ENCODE results near the gene CHEK2. TPM values are rescaled to one million over a fixed set of nuclear protein-coding genes. Genes with fewer than 3 reads are reported as not detected.
"Not testable (repeated sequence)": the region's sequence is repeated elsewhere in the genome, so short reads cannot be mapped to it uniquely, and the experiment has no call there.

CHEK2 gene
- polyA plus RNA-seq (2012; ENCODE audit: insufficient read depth, insufficient read length): 60.9 TPM

GRCh38 chr22:28741785-28742561 lies at the start of gene CHEK2, which contains the start of gene HSCB:
TSS of gene CHEK2 (minus strand) at chr22:28741820. CDS start at chr22:28734721, 7,099 bp downstream.
TSS of gene HSCB (plus strand) at chr22:28742039. CDS start at chr22:28742096, 57 bp downstream.
- peak within 1 kb of the TSS; percentile 93 for H3K4me3 ChIP-seq (ENCODE audit: low read length)
- peak; percentile 99 for DNase-seq (ENCODE audit: low read depth, low spot score)

GRCh38 chr22:28791124-28791523 lies 49.5 kb upstream of the CHEK2 start:
- DNase-seq (ENCODE audit: low read depth, low spot score): no peak
- no peak overlapping the region for H3K4me3 ChIP-seq (ENCODE audit: low read length)

GRCh38 chr22:28788601-28789000 lies 47.0 kb upstream of the CHEK2 start:
- no peak for DNase-seq (ENCODE audit: low read depth, low spot score)
- no peak overlapping the region for H3K4me3 ChIP-seq (ENCODE audit: low read length)

GRCh38 chr22:28783786-28784671 lies 42.4 kb upstream of the CHEK2 start:
- H3K4me3 ChIP-seq (ENCODE audit: low read length): no peak overlapping the region
- no peak for DNase-seq (ENCODE audit: low read depth, low spot score)

GRCh38 chr22:28780296-28780695 lies 38.7 kb upstream of the CHEK2 start:
- DNase-seq (ENCODE audit: low read depth, low spot score): no peak
- no peak overlapping the region for H3K4me3 ChIP-seq (ENCODE audit: low read length)

- no peak overlapping the region for H3K4me3 ChIP-seq (ENCODE audit: low read length)
- no peak for DNase-seq (ENCODE audit: low read depth, low spot score)
Measured at GRCh38 chr22:28779833-28780232, 38.2 kb upstream of the CHEK2 start.

GRCh38 chr22:28774378-28774777 lies 32.8 kb upstream of the CHEK2 start:
- no peak for DNase-seq (ENCODE audit: low read depth, low spot score)
- H3K4me3 ChIP-seq (ENCODE audit: low read length): no peak overlapping the region

GRCh38 chr22:28773461-28773867 lies 31.8 kb upstream of the CHEK2 start:
- no peak for DNase-seq (ENCODE audit: low read depth, low spot score)
- peak overlapping the region; percentile 90 for H3K4me3 ChIP-seq (ENCODE audit: low read length)

- DNase-seq (ENCODE audit: low read depth, low spot score): peak; percentile 96
- H3K4me3 ChIP-seq (ENCODE audit: low read length): peak within 1 kb of the TSS; percentile 90
Measured at GRCh38 chr22:28772633-28773460, 31.2 kb upstream of the CHEK2 start, which contains the start of gene CCDC117. TSS of gene CCDC117 (plus strand) at chr22:28772695. CDS start at chr22:28772850, 155 bp downstream.

GRCh38 chr22:28771195-28771791 lies 29.7 kb upstream of the CHEK2 start:
- H3K4me3 ChIP-seq (ENCODE audit: low read length): no peak overlapping the region
- no peak for DNase-seq (ENCODE audit: low read depth, low spot score)

- no peak overlapping the region for H3K4me3 ChIP-seq (ENCODE audit: low read length)
- DNase-seq (ENCODE audit: low read depth, low spot score): no peak
Measured at GRCh38 chr22:28769394-28770085, 27.9 kb upstream of the CHEK2 start.

GRCh38 chr22:28768701-28769393 lies 27.2 kb upstream of the CHEK2 start:
- no peak overlapping the region for H3K4me3 ChIP-seq (ENCODE audit: low read length)
- no peak for DNase-seq (ENCODE audit: low read depth, low spot score)

- DNase-seq (ENCODE audit: low read depth, low spot score): no peak
- H3K4me3 ChIP-seq (ENCODE audit: low read length): no peak overlapping the region
Measured at GRCh38 chr22:28766628-28767027, 25.0 kb upstream of the CHEK2 start.

GRCh38 chr22:28762000-28762399 lies 20.4 kb upstream of the CHEK2 start:
- DNase-seq (ENCODE audit: low read depth, low spot score): not testable (repeated sequence)

GRCh38 chr22:28761449-28761755 lies 19.8 kb upstream of the CHEK2 start:
- DNase-seq (ENCODE audit: low read depth, low spot score): no peak

More at GRCh38 chr22:28762000-28762399, 20.4 kb upstream of the CHEK2 start:
- not testable (repeated sequence) for H3K4me3 ChIP-seq (ENCODE audit: low read length)

GRCh38 chr22:28759861-28760560 lies 18.4 kb upstream of the CHEK2 start:
- H3K4me3 ChIP-seq (ENCODE audit: low read length): no peak overlapping the region
- no peak for DNase-seq (ENCODE audit: low read depth, low spot score)

More at GRCh38 chr22:28761449-28761755, 19.8 kb upstream of the CHEK2 start:
- no peak overlapping the region for H3K4me3 ChIP-seq (ENCODE audit: low read length)

- not testable (repeated sequence) for DNase-seq (ENCODE audit: low read depth, low spot score); H3K4me3 ChIP-seq (ENCODE audit: low read length)
Measured at GRCh38 chr22:28754512-28754911, 12.9 kb upstream of the CHEK2 start.
